HEK293 (cell line): ENCODE measurements around the gene MUSK.

ENCODE experiments used
- CTCF ChIP-seq: fragments of 450-650 bp; formaldehyde crosslinking; IDR thresholded peaks from 2 replicates; pipeline ENCODE4 v1.5.1; 2016; ENCODE audit warnings: missing biosample characterization, missing genetic modification characterization
- ELK4 ChIP-seq: IDR thresholded peaks from 2 replicates; pipeline ENCODE4 v1.6.1; 2011; ENCODE audit warnings: mild to moderate bottlenecking, low read depth, low read length, borderline replicate concordance
- FEZF1 ChIP-seq: fragments of 450-650 bp; formaldehyde crosslinking; IDR thresholded peaks from 2 replicates; pipeline ENCODE4 v1.5.1; 2016; ENCODE audit warnings: missing biosample characterization, missing genetic modification characterization
- GFI1B ChIP-seq: fragments of 450-650 bp; formaldehyde crosslinking; IDR thresholded peaks from 2 replicates; pipeline ENCODE4 v1.5.1; 2016; ENCODE audit warnings: missing biosample characterization, missing genetic modification characterization
- INSM2 ChIP-seq: fragments of 450-650 bp; formaldehyde crosslinking; IDR thresholded peaks from 2 replicates; pipeline ENCODE4 v1.5.1; 2016; ENCODE audit warnings: missing biosample characterization, missing genetic modification characterization
- KLF16 ChIP-seq: fragments of 450-650 bp; formaldehyde crosslinking; IDR thresholded peaks from 2 replicates; pipeline ENCODE4 v1.5.1; 2017; ENCODE audit warnings: missing biosample characterization, missing genetic modification characterization
- OVOL3 ChIP-seq: fragments of 450-650 bp; formaldehyde crosslinking; IDR thresholded peaks from 2 replicates; pipeline ENCODE4 v1.5.1; 2016; ENCODE audit warnings: missing biosample characterization, missing genetic modification characterization
- PRDM10 ChIP-seq: fragments of 450-650 bp; formaldehyde crosslinking; IDR thresholded peaks from 2 replicates; pipeline ENCODE4 v1.5.1; 2016; ENCODE audit warnings: missing biosample characterization, missing genetic modification characterization
- PRDM2 ChIP-seq: fragments of 450-650 bp; formaldehyde crosslinking; IDR thresholded peaks from 2 replicates; pipeline ENCODE4 v1.5.1; 2016; ENCODE audit warnings: missing biosample characterization, missing genetic modification characterization, borderline replicate concordance
- SCRT1 ChIP-seq: fragments of 450-650 bp; formaldehyde crosslinking; IDR thresholded peaks from 2 replicates; pipeline ENCODE4 v1.5.1; 2016; ENCODE audit warnings: missing biosample characterization, missing genetic modification characterization, borderline replicate concordance
- SCRT2 ChIP-seq: fragments of 450-650 bp; formaldehyde crosslinking; IDR thresholded peaks from 2 replicates; pipeline ENCODE4 v1.5.1; 2016; ENCODE audit warnings: missing biosample characterization, missing genetic modification characterization
- WT1 ChIP-seq: fragments of 450-650 bp; formaldehyde crosslinking; IDR thresholded peaks from 2 replicates; pipeline ENCODE4 v1.5.1; 2016; ENCODE audit warnings: missing biosample characterization, missing genetic modification characterization
- ZNF280C ChIP-seq: fragments of 450-650 bp; formaldehyde crosslinking; IDR thresholded peaks from 2 replicates; pipeline ENCODE4 v1.5.1; 2016; ENCODE audit warnings: missing biosample characterization, missing genetic modification characterization
- ZNF324 ChIP-seq: fragments of 450-650 bp; formaldehyde crosslinking; IDR thresholded peaks from 2 replicates; pipeline ENCODE4 v1.5.1; 2016; ENCODE audit warnings: missing biosample characterization, missing genetic modification characterization
- ZNF335 ChIP-seq: fragments of 450-650 bp; formaldehyde crosslinking; conservative IDR thresholded peaks from 2 replicates; pipeline ENCODE4 v1.5.1; 2016; ENCODE audit warnings: missing biosample characterization, missing genetic modification characterization
- ZNF354C ChIP-seq: fragments of 450-650 bp; formaldehyde crosslinking; IDR thresholded peaks from 2 replicates; pipeline ENCODE4 v1.5.1; 2016; ENCODE audit warnings: missing biosample characterization, missing genetic modification characterization, low read depth, borderline replicate concordance
- ZNF660 ChIP-seq: fragments of 450-650 bp; IDR thresholded peaks from 2 replicates; pipeline ENCODE4 v1.5.1; 2018; ENCODE audit warnings: missing biosample characterization, mild to moderate bottlenecking, missing genetic modification characterization
- ZNF670 ChIP-seq: fragments of 450-650 bp; formaldehyde crosslinking; IDR thresholded peaks from 2 replicates; pipeline ENCODE4 v1.5.1; 2016; ENCODE audit warnings: missing biosample characterization, missing genetic modification characterization, low read depth
- ZNF843 ChIP-seq: fragments of 450-650 bp; formaldehyde crosslinking; IDR thresholded peaks from 2 replicates; pipeline ENCODE4 v1.5.1; 2016; ENCODE audit warnings: missing biosample characterization, missing genetic modification characterization
- ZSCAN5A ChIP-seq: fragments of 450-650 bp; formaldehyde crosslinking; IDR thresholded peaks from 2 replicates; pipeline ENCODE4 v1.5.1; 2016; ENCODE audit warnings: missing biosample characterization, missing genetic modification characterization

MUSK gene

GRCh38 chr9:110744715-110745384, 76.3 kb downstream of the MUSK start (continued):
- TF ChIP-seq ZNF280C: no peak
- peak; percentile 18; the same call in 1 of the 2 replicates for TF ChIP-seq WT1
- TF ChIP-seq PRDM2 (tag by site-specific recombination): no peak
- no peak for TF ChIP-seq ELK4
- TF ChIP-seq ZNF660 (tag by site-specific recombination): peak; percentile 55; the same call in 1 of the 2 replicates
- TF ChIP-seq ZNF354C (tag by site-specific recombination): no peak
- peak; percentile 66; the same call in 1 of the 2 replicates for TF ChIP-seq INSM2 (tag by site-specific recombination)
- TF ChIP-seq CTCF (tag by site-specific recombination): no peak
- TF ChIP-seq FEZF1 (tag by site-specific recombination): peak; percentile 74
- TF ChIP-seq GFI1B (tag by site-specific recombination): no peak
- TF ChIP-seq PRDM10: 0 out of 2 replicates have a peak, but pooled peaks have one; percentile 30
- 0 out of 2 replicates have a peak, but pooled peaks have one; percentile 41 for TF ChIP-seq ZNF335
- TF ChIP-seq ZNF324 (tag by site-specific recombination): no peak
- TF ChIP-seq ZNF670 (tag by site-specific recombination): no peak
- no peak for TF ChIP-seq ZSCAN5A
- TF ChIP-seq ZNF843: peak; percentile 48; the same call in 1 of the 2 replicates
- peak; percentile 84 for TF ChIP-seq SCRT2 (tag by site-specific recombination)
- no peak for TF ChIP-seq KLF16
- TF ChIP-seq OVOL3 (tag by site-specific recombination): no peak
- no peak for TF ChIP-seq SCRT1 (tag by site-specific recombination)
